Pulmonary artery endothelial cell (primary cell): ENCODE measurements around the gene RIT2. TPM values are rescaled to one million over a fixed set of nuclear protein-coding genes. Genes with fewer than 3 reads are reported as not detected.

Experiments
- DNase-seq: peaks from one replicate; pipeline ENCODE4 v3.0.0-alpha.2; 2011; ENCODE audit warnings: low read depth, low spot score
- total RNA-seq: library from RNA; depleted of rRNA; stranded (reverse); fragments of >200 nt; gene quantifications from 2 replicates; pipeline ENCODE4 v1.2.3, GENCODE V29; 2014

RIT2 gene
- total RNA-seq, 1 donor from 2014 or later, result not detected

DNA sequence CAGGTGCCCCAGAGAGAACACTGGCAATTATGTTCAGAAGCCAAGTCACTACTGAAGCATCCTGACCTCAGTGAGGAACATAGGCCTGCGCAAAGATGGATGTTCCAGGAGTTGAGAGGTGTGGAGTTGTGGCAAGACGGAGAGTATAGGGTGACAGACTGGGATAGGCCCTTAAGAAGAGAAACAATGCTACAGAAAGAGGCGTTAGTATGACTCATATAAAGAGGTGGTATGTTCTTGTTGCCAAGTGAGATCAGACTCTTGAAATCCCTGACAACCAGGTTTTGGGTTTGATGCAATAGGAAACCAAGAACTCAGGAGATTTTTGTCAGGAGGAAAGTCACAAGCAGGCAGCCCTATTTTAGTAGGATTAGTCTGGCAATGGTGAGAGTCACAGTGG lies 185.6 kb downstream of the RIT2 start:
- no peak for DNase-seq

DNA sequence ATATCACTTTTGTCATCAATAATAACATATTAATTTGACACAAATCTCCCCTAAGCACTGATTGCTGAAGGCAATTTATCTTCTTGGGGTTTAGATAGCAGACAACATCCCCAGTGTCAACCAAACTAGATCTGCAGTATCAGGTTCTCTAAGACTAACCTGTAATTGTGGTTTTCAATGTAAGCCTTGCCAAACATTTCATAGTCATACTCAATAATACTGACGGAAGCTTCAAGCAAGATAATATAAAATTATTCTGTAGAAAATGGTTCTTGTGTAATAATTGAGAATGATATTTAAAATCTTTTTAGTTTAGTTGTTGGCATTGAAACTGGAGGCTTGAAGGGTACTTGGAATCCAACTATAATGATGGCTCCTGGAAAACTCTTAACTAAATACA lies 186.3 kb downstream of the RIT2 start:
- DNase-seq, result no peak

DNA sequence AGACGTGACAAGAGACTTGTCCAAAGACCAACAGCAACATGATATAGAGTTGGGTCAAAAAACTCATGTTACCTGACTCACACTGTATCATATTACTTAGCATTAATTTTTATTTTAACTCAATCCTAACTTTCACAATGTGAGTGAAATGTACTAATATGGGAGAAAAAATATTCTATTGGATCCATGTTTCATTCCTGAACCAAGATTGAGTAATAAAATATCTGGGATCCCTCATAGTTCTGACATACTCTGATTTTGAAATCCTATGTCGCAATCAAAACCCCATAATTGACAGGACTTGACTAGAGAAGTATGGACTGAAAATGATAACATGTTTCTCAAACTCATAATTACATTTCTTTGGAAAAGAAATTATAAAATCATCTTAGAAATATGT lies 190.4 kb downstream of the RIT2 start:
- no peak for DNase-seq

DNA sequence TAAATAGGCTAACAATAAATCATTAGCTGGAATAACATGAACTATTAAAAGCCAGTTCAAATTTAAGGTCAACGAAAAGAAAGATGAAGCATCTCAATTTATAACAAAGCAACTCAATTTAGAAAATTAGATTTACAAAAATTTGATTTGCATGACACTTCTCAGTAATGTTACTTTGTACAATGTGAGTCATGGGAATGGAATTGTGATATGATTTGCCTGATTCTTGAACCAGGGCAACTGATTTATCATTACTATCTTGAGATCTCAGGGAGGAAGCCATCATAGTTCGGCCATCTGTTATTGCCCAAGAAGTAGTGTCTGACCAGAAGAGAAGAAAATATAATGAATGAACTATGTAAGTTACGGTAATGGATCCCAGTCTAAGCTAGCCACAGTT lies 193.1 kb downstream of the RIT2 start:
- DNase-seq, result no peak

DNA sequence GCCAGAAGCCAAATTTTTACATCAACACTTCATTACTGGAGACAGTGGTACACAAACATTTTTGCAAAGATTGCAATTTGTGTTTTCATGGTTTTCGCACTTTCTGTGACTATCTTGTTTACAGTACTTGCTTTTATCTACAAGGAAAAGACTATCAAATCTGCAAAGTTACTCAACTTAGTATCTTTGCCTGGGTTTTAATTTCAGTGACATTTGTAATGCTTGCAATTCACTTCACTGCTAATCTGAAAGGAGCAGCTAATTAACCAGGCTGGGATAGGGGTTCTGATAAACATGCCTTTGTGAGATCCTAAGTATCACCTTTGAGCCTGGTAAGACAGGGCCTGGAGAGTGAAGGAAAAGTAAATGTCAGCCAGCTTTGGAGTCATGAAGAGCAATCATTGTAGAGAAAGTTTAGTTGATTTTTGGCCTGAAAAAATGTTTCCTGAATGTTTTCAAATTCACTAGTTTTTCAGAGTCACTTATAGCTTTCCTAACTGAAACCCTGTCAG lies 194.2 kb downstream of the RIT2 start:
- no peak for DNase-seq

DNA sequence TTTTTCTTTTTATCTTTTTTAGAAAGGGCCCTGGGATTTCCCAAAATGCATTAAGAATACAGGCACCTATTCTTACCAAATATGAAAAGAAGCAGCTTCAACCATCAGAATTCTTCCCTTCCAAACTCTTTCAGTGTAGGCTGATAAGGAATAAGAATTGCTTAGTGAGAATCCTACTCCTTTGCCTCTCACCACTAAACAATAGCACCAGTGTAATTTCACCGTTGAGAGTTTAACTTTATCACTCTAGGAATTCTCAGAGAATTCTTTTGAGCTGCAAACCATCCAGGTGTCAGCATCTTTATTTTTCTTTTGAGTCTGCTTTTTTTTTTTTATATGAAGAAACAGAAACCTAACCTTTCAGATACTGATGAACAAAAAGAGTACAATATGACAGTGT lies 194.9 kb downstream of the RIT2 start:
- no peak for DNase-seq

DNA sequence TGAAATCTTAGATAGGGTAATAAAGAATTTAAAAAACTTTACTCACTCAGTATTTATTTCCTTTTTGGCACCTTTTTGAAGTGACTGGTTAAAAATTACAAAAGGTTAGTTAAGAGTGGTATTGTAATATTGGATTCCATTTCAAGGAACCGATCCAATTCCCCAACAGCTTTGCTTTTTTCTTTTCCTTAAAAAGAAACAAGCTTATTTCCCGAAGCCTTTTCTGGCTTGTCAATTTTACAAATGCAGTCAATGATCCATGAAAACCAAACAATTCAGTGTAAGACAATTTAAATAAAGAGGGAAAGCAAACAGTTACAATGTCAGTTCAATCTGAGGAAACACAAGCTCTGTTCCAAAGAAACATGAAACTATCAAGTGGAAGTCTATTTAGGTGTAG lies 200.2 kb downstream of the RIT2 start:
- no peak for DNase-seq

DNA sequence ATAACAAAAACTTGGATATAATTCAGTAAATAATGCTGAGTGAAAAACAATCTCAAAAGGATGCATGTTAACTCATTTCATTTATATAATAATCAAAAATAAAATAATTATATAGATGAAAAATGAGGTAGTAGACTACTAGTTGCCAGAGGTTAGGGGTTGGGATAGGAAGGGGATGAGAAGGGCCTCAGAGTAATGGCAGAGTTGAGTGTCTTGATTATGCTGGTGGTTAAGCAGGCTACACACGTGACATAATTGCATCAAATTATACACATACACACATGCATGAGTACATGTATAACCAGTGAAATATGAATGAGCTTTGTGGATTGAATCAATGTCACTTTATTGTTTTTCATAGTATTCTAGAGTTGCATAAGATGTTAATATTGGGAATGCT lies 201.0 kb downstream of the RIT2 start:
- no peak for DNase-seq

DNA sequence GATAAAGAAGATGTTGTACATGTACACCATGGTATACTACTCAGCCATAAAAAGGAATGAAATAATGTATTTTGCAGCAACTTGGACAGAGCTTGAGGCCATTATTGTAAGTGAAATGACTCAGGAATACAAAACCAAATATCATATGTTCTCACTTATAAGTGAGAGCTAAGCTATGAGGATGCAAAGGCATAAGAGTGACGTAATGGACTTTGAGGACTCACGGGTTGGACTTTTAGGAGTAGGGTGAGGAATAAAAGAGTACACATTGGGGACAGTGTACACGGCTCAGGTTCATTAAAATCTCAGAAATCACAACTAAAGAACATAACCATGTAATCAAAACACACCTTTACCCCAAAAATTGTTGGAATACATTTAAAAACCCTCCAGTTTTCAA lies 206.4 kb downstream of the RIT2 start:
- no peak for DNase-seq

DNA sequence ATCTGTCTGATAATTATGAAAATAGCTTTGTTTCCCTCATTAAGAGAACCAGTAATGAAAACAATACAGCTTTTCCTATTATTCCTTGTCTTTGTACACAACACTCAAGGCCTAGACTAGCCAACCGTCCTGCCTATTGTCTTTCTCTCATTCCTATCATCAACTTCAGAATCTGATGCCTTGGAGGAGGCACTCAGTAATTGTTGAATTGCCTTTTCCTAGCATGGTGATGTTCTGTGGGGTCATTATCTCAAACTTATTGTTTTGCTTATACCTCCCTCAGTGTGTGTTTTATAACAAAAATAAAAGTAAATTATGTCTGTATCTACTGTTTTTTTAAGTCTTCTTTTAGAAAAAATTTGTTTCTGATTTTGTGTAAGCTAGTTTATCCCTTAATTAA lies 208.7 kb downstream of the RIT2 start:
- DNase-seq, result no peak

DNA sequence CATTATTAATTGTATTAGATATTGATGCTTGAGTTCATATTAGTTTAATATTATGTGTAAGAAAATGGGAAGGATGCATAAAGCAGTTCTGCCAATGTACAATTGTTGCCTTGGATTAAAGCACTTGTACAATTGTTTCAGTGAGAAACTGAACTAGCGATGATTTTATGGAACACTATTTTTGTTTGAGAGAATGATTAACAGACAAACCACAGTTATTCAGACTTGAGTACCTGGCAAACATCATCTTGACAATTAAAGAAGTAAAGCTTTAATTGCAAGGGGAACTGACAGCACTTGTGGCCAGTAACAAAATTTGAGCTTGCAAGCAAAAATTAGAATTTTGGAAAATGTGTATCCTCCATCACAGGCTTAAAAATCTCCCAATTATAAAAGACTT lies 214.3 kb downstream of the RIT2 start:
- DNase-seq, result no peak

DNA sequence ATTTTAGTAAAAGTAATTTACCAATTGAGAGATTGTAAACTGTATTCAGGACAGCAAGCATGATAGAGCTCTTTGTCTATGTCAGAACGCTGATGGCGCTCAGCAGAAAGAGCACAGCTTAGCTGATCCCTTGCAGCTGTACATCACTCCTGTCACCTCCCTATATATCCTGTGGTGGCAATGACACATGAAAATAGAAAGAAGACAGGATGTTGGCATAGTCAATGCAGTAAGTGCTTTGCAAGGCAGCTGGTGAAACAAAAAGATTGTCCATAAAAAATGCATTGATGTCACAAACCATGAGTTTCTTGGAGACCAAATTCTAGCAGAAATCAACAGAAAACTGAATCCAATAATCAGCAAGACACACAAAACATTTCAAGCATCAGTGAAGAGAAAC lies 221.5 kb downstream of the RIT2 start:
- DNase-seq, result no peak

DNA sequence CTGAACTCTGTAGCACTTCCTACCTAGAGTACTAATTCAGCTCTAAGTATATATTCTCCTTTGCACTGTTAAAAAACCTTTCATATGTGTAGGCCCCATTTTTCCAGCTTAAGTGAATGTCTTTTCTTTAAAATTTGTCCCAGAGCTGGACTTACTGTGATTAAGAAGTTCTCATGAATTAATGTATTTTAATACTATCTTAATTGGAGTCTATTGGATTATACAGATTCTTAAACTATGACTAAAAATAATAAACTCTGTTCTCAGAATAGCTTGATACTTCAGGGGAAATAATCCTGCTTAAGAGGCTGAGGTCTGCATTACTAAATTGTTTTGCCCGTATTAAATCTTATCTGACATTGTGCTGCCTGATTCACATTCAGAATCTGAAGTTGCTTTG lies 223.3 kb downstream of the RIT2 start:
- DNase-seq, result no peak

DNA sequence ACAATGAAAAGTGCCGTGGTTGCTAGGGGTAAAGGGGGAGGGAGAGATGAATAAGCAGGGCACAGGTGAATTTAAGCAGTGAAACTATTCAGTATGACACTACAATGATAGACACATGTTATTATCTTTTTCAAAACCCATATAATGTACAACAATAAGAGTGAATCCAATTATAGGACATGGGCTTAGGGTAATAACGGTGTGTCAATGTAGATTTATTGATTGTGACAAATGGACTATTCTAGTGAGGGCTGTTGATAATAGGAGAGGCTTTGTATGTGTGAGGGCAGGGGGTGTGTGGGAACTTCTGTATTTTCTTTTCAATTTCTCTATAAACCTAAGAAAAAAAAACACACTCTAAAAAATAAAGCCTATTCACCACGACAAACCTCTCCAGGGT lies 223.8 kb downstream of the RIT2 start:
- no peak for DNase-seq

DNA sequence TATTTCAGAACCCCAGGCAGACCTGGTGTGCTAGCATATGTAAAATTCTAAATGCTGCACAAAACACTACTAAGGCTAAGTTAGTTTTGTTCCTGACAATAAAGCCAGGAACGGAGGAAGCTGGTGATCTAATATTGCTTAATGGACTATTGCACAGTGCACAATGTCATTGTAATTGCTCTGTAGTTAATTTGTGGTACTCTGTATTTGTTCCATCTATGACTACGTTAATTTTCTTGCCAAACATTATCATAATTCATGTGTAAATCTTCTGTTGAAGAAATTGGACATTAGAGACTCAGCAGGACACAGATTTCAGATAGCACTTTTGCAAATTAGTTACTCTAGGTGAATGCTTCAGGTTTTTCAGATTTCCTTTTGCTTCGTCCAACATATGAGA lies 232.3 kb downstream of the RIT2 start:
- DNase-seq, result no peak

DNA sequence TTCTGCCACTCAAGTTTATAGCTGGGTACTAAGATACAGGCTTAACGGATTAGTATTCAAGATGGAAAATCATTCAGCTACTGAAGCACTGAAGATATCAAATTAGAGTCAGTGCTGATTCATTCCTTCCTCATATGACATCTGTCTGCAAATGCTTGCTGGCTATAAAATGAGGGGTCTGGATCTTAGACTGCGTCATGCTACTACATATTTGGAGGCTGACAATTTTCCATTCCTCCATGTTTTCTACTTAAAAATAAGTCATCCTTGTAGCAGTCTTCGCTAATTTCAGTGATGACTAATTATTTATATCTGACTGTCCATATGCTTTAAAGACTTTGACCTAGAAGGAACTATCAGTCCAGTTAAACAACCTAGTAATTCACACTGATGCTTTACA lies 233.4 kb downstream of the RIT2 start:
- no peak for DNase-seq

DNA sequence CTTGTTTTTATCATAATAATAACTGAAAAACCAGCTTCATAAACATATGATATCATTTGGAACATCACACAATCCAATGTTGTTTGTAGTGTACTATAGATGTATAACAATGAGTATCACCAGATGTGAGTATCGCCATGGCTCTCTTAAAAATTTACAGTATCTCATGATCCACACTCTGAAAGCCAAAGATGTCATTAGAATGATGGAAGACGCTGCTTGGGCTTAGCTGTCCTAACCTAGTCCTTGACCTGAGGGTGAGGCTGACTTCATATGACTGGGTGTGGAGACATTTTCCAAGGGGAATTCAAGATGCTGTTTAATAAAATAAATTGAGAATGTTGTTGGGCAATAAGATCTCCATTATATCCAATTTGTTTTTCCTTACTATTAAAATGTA lies 242.6 kb downstream of the RIT2 start:
- DNase-seq, result no peak

DNA sequence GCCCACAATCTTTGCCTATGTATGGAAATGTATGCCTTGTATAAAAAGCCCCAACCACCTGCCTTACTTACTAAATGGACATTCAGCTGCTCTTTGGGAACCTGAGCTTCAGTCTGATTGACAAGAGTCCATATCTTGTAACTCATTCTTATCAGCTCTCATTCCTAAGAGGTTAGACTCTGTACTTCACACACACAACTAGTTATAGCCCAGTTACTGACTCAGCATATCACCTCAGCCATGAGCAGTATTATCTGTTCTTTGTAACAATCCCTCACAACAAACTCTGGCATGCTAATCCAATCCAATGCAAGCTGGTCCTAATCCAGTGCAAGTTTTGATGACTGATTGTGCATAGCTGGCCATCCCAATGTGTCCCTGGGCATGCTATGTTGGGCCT lies 250.6 kb downstream of the RIT2 start:
- no peak for DNase-seq

DNA sequence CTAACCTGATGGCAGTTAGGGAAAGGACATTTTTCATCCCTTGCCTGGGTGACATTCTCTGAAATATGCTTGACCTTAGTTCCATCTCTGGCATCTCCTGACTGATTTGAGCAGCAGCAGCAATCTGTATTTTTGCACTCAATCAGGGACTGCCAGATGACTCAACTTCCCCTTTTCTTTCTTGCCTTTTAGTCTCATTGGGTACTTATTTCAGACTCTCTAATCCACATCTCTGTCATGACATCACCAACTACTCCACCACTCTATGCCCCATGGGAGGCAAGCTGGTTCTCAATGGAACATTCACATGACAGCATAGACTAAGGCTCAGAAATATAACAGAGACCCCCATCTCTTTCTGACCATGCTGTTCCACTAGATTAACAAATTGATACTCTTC lies 254.2 kb downstream of the RIT2 start:
- no peak for DNase-seq

DNA sequence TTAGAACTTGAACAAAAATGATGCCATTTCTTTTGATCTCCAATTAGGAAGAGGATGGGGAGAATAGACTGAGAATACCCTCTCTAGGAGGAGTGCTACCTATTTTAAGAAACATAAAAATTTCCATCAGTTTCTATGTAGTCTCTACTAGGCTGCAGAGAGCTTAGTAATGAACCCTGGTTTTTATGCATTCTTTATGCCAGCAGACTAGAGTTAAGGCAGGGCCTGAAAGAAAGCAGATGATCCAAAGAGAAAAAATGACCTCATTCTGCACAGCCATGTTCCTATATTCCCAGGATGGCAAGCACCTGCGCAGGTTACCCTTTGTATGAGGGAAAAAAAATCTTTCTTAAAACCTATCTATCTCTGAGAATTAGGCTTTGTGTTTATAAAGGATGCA lies 254.9 kb downstream of the RIT2 start:
- no peak for DNase-seq

DNA sequence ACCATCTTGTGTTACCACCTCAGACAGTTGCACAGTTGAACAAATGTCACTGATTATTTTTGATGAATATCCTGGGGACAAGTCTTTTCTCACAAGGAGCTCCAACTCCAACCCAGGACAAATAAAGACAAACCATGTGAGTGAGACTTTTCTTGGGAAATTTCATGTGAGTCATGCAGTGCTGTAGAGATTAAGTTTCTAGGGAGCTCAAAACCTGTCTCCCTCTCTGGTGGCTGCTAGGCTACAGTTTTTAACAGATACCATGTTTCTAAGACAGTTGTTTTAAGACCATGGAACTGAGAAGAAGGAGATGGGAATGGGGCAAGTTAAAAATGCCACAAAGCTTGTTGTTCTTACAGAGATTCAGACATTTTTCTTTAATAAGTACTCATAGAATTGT lies 255.5 kb downstream of the RIT2 start:
- DNase-seq, result no peak

DNA sequence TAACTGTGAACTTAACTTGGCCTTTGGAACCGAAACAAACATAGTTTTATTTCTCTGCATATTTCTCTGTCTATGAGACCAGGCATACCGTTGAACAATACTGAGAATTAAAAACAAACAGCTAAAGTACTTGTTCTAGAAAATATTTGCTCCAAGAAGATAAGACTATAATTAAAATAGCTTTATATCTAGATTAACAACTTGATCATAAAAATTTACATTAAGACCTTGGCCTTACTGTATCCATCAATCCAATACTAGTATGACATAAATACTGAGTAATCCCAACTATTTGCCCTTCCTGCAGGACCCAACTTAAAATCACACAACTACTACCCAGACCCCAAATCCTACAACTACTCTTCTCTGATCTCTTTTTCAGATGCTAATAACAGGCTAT lies 260.9 kb downstream of the RIT2 start:
- DNase-seq, result no peak

DNA sequence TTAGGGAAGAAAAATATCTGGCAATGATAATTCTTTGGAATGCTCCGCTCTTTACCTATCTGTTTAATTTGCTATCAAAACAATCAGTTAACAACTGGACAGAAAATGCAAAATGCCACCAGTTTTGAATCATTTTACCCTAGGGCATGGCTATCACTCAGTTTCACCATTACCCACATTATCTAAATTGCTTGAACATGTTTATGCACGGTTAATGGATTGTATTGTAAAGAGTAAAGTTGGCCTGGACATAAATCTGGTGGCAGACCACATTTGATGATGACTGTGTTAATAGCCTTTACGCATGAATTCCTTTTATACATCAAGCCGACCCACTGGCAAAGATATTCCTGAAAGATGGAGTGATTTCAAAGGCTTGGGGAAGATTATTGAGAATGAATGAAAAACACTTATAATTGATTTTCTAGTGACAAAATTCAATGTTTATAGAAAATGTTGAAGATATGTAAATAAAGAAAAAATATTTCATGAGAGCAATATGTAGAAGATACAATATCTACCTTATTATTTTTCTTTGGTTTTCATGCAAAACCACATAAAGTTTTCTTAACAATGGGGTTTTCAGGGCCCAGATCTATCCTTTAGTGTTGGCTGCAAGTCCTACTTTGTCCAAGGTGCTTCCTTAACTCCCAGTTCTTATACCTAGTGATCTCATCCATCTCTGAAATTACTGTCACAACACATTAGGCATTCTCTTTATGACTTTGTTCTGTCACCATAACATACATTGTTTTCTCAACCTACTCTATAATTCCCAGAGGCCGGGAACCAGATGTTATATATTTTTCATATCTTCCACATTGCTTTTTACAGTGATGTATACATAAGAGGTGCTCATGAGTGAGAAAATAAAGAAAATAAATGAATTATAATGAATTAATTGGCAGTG lies 265.1 kb downstream of the RIT2 start:
- no peak for DNase-seq

DNA sequence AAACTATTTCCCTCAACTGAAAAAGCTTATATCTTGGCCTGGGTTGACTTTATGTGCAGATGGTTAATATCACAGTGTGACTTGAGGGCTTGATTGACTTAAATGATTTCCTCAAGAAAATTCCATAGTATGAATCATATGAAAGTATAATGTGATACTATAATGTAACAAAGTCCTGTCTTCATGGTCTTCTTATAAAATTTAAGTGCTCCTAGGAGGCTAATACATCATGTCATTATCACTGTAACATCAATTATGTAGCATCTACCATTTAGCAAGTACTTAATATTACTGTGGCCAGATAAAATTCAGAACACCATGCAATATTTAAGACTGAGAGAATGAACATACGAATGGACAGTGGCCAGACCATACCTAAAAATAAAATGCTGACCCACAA lies 276.1 kb downstream of the RIT2 start:
- no peak for DNase-seq
